Keratinocyte (primary cell): ENCODE measurements around the gene RNPEPL1. TPM values are rescaled to one million over a fixed set of nuclear protein-coding genes. Genes with fewer than 3 reads are reported as not detected.

Experiments used
- DNase-seq: peaks from one replicate; pipeline ENCODE4 v3.0.0-alpha.2; 2011; ENCODE audit warnings: low read depth, missing footprints, low spot score
- FAIRE-seq: peaks from 2 replicates; lab custom pipeline; 2011; peaks lifted over from hg19 to GRCh38; lab: Jason Lieb, UNC
- H2AFZ ChIP-seq: 2 replicates; pipeline ENCODE4 v1.6.0; 2012; ENCODE audit warnings: low read length, control low read depth, inconsistent platforms; ENCODE audit not compliant: control insufficient read depth
- H3K27ac ChIP-seq: 2 replicates; pipeline ENCODE4 v1.5.1; 2011; ENCODE audit warnings: low read length; ENCODE audit not compliant: control insufficient read depth, insufficient read depth
- H3K27me3 ChIP-seq: 3 replicates; pipeline ENCODE4 v1.6.0; 2011; ENCODE audit warnings: low read length; ENCODE audit not compliant: control insufficient read depth, insufficient read depth; ENCODE audit errors: extremely low read depth
- H3K36me3 ChIP-seq, 2 experiments: 2 replicates in 1 of 2; 3 replicates in 1 of 2; pipeline ENCODE4 v1.5.1; 2011; ENCODE audit warnings: low read length in 2 of 2, mild to moderate bottlenecking in 1 of 2; ENCODE audit not compliant: control insufficient read depth in 2 of 2, insufficient read depth in 2 of 2; ENCODE audit errors: extremely low read depth in 1 of 2
- H3K4me1 ChIP-seq: 3 replicates; pipeline ENCODE4 v1.5.1; 2011; ENCODE audit warnings: low read length; ENCODE audit not compliant: control insufficient read depth, insufficient read depth; ENCODE audit errors: extremely low read depth
- H3K4me2 ChIP-seq: 3 replicates; pipeline ENCODE4 v1.6.0; 2011; ENCODE audit warnings: low read depth, low read length; ENCODE audit not compliant: control insufficient read depth, insufficient read depth; ENCODE audit errors: extremely low read depth
- H3K4me3 ChIP-seq, 3 experiments: fragments of 200-600 bp in 1 of 3; sonication (generic) in 1 of 3; 2 replicates in 2 of 3; 3 replicates in 1 of 3; pipeline ENCODE4 v1.5.1; 2011 to 2016; ENCODE audit warnings: low read length in 3 of 3, mild to moderate bottlenecking in 3 of 3, control low read depth in 2 of 3, inconsistent platforms in 1 of 3, low read depth in 1 of 3, mixed read lengths in 1 of 3, mixed run types in 1 of 3, moderate library complexity in 1 of 3; ENCODE audit not compliant: control insufficient read depth in 2 of 3, insufficient read depth in 2 of 3; ENCODE audit errors: extremely low read depth in 1 of 3
- H3K79me2 ChIP-seq: 2 replicates; pipeline ENCODE4 v1.6.0; 2012; ENCODE audit warnings: low read length; ENCODE audit not compliant: control insufficient read depth, insufficient read depth
- H3K9ac ChIP-seq: 3 replicates; pipeline ENCODE4 v1.6.0; 2011; ENCODE audit warnings: low read length; ENCODE audit not compliant: control insufficient read depth, insufficient read depth; ENCODE audit errors: extremely low read depth
- H3K9me1 ChIP-seq: 3 replicates; pipeline ENCODE4 v1.6.0; 2011; ENCODE audit warnings: low read length; ENCODE audit not compliant: control insufficient read depth, insufficient read depth; ENCODE audit errors: extremely low read depth
- H3K9me3 ChIP-seq: 2 replicates; pipeline ENCODE4 v1.5.1; 2012; ENCODE audit warnings: low read depth, low read length; ENCODE audit not compliant: control insufficient read depth
- H4K20me1 ChIP-seq: 3 replicates; pipeline ENCODE4 v1.6.0; 2011; ENCODE audit warnings: low read length; ENCODE audit not compliant: control insufficient read depth, insufficient read depth; ENCODE audit errors: extremely low read depth
- EZH2 ChIP-seq: IDR thresholded peaks from one replicate; pipeline ENCODE4 v1.6.1; 2012; ENCODE audit warnings: inconsistent platforms, mild to moderate bottlenecking, low read length, moderate library complexity
- dilution Hi-C: fragments of 300-500 bp; cut with MboI; formaldehyde crosslinking; loops from one replicate; pipeline ENCODE4 v1.7.0; 2020; ENCODE audit warnings: low sequenced_read_pairs; ENCODE audit not compliant: extremely low pct_ligation_motif_present
- polyA plus RNA-seq, 5 experiments: library from polyadenylated mRNA; depleted of rRNA in 3 of 5; stranded (reverse) in 3 of 5; stranded (forward) in 1 of 5; unstranded in 1 of 5; fragments of >200 nt; gene quantifications; 1 replicate in 1 of 5; 2 replicates in 3 of 5; 3 replicates in 1 of 5; pipeline versions ENCODE4 v1.2.1 to v1.2.3, GENCODE V29; 2011 to 2012; ENCODE audit warnings: missing spikeins in 2 of 5, low read depth in 1 of 5, low replicate concordance in 1 of 5
- TF ChIP-seq, protein P1 (sequence below), 3 experiments: IDR thresholded peaks in 1 of 3; conservative IDR thresholded peaks in 1 of 3; optimal IDR thresholded peaks in 1 of 3; 2 replicates in 2 of 3; 3 replicates in 1 of 3; pipeline versions ENCODE3 to v1.5.1; 2011; ENCODE audit warnings: low read length in 3 of 3, mild to moderate bottlenecking in 3 of 3, moderate library complexity in 2 of 3, control low read depth in 1 of 3, inconsistent platforms in 1 of 3; ENCODE audit not compliant: insufficient read depth in 2 of 3; ENCODE audit errors: extremely low read depth in 1 of 3

The RNPEPL1 gene
- polyA plus RNA-seq, 1 donor (not counting 4 experiments of a cell fraction or from before 2014, with no cell fraction given), result 3.7 TPM

DNA sequence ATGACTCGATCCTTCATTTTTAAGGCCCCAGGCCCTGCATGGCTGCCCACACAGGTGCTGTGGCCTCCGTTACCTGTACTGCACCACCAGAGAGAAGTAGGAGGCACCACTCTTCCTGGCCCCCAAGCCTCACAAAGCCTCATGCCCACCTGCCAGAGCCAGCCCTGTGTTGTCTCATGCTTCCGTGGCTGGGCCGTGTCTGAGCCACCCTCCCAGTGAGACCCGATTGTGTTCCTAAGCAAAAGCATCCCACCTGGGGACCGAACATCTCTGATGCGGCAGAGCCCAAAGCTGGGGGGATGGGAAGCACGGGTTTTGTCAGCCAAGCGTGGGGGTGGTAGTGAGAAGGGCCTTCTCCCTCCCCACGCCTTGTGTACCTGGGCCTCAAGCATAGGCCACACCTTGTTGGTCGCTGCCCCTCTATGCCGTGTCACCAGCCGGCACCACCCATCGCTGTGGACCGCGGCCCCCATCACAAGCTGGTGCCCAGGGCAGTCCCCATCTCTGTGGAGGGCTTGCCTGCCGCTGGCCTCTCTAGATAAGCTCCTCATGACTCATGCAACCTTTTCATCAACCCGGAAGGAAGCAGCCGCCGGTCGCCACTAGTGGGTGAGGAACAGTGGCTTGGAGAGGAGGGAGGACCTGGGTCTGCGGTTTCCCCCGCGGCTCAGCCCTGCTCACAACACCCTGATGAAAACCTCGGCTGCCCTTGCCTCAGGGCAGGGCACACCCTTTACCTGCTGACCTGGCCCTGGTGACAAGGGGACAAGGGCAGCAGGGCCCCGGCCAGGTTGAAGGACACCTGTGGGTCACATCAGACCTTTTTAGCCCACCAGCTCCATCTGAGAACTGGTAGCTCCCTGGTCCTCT lies 2.7 kb upstream of the RNPEPL1 start:
- H3K36me3 ChIP-seq, result no peaks in the 10 kb centered on the region
- H3K9me3 ChIP-seq, result no peaks in the 10 kb centered on the region
- no peaks in the 10 kb centered on the region for H3K79me2 ChIP-seq
- peak overlapping the region; percentile 72 for H2AFZ ChIP-seq
- no peaks in the 10 kb centered on the region for H3K27me3 ChIP-seq
- H3K4me2 ChIP-seq, result peak overlapping the region; percentile 85
- H4K20me1 ChIP-seq, result peaks cover 5% of the 10 kb centered on the region
- no peak for DNase-seq
- H3K4me1 ChIP-seq, result peaks cover 47% of the 10 kb centered on the region
- peak; percentile 39 for FAIRE-seq
- peaks cover 4% of the 10 kb centered on the region for H3K9me1 ChIP-seq
- dilution Hi-C loops, result no loop called here
- peak overlapping the region; percentile 66 for H3K9ac ChIP-seq
- H3K4me3 ChIP-seq, result peak overlapping the region in 2 of 3 experiments; percentile 32 to 38
- TF ChIP-seq EZH2, result no peak
- TF ChIP-seq, protein P1, sequence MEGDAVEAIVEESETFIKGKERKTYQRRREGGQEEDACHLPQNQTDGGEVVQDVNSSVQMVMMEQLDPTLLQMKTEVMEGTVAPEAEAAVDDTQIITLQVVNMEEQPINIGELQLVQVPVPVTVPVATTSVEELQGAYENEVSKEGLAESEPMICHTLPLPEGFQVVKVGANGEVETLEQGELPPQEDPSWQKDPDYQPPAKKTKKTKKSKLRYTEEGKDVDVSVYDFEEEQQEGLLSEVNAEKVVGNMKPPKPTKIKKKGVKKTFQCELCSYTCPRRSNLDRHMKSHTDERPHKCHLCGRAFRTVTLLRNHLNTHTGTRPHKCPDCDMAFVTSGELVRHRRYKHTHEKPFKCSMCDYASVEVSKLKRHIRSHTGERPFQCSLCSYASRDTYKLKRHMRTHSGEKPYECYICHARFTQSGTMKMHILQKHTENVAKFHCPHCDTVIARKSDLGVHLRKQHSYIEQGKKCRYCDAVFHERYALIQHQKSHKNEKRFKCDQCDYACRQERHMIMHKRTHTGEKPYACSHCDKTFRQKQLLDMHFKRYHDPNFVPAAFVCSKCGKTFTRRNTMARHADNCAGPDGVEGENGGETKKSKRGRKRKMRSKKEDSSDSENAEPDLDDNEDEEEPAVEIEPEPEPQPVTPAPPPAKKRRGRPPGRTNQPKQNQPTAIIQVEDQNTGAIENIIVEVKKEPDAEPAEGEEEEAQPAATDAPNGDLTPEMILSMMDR (optimal IDR thresholded peaks at IDR 0.05 in 1 of 3, IDR thresholded peaks at IDR 0.05 in 1 of 3, conservative IDR thresholded peaks at IDR 0.05 in 1 of 3; ENCODE audit: extremely low read depth in 1 of 3, insufficient read depth in 2 of 3, low read length in 3 of 3), result no peak
- H3K27ac ChIP-seq, result peak overlapping the region; percentile 80

DNA sequence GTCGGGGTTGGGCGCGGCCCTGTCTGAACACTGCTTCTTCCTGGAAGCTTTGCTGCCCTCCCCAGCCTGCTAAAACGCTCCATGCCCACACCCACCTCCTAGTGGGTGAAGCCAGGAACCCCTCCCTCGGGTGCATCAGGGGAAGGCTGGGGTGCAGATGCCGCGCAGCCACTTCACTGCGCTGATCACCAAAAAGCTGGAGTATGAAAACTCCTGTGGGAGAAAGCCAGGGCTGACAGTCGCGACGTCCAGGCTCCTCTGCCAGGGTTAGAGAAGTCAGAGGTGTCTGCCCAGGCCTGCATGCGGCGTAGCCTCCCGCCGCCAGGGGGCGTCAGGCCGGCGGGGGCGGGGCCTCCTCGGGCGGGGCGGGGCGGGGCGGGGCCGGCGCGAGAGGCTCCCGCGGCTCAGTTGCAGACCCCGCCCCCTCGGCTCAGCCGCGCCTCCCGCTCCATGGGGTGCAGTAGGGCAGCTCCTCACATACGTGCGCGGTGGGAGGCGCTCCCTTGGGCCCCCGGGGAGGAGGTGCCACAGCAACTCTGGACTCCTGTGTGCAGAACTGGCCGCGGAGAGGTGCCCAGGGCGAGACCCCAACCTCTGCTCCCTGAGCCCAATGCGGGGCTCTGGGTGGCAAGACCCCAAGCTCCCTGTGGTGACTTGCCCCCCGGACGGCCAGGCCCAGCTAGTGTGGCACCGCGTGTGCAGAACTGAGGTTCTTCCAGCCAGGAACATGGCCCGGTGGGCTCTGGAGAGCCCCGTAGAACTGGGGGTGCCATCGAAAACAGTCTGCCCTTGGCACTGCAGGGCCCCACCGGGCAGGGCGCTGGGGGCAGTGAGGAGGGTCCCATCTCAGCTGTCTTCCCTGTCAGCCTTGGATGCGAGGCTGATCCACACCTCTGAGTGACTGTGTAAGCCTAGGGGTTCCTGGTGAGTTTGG lies 1.8 kb upstream of the RNPEPL1 start:
- Histone ChIP-seq H3K27me3 (no peaks in the 10 kb centered on the region), H3K27ac (peak overlapping the region; percentile 80), H3K9me3 (no peaks in the 10 kb centered on the region), H3K4me3 (peak overlapping the region; percentile 16 to 82 (median 38)), H3K79me2 (no peaks in the 10 kb centered on the region), H3K9me1 (peaks cover 2% of the 10 kb centered on the region), H3K4me2 (peak overlapping the region; percentile 86), H3K36me3 (no peaks in the 10 kb centered on the region), H3K4me1 (peaks cover 44% of the 10 kb centered on the region), H4K20me1 (peaks cover 5% of the 10 kb centered on the region), H2AFZ (peak overlapping the region; percentile 72), H3K9ac (peak overlapping the region; percentile 66)
- TF ChIP-seq, protein P1 (optimal IDR thresholded peaks at IDR 0.05 in 1 of 3, IDR thresholded peaks at IDR 0.05 in 1 of 3, conservative IDR thresholded peaks at IDR 0.05 in 1 of 3; ENCODE audit: extremely low read depth in 1 of 3, insufficient read depth in 2 of 3, low read length in 3 of 3), result peak in 2 of 3 experiments; percentile 50 to 76
- no peak for TF ChIP-seq EZH2
- dilution Hi-C loops, result no loop called here
- FAIRE-seq, result no peak
- no peak for DNase-seq
